Peyer's patch (tissue), 4 donors: ENCODE data around the gene MST1. TPM values are rescaled to one million over a fixed set of nuclear protein-coding genes. Genes with fewer than 3 reads are reported as not detected.
A peak's percentile ranks its signal among the peaks of the same experiment; 100 is the strongest.

Experiments
- DNase-seq, 3 donors: peaks; one replicate each; pipeline ENCODE4 v3.0.0-alpha.2; 2017 to 2019
- H3K27ac ChIP-seq, 4 donors: fragments of 200-600 bp; sonication (generic); one replicate each; pipeline ENCODE4 v1.5.1; 2016 to 2019
- H3K27me3 ChIP-seq, 2 donors: fragments of 200-600 bp; sonication (generic); one replicate each; pipeline ENCODE4 v1.5.1; 2019
- H3K36me3 ChIP-seq, 3 donors: fragments of 200-600 bp; sonication (generic); one replicate each; pipeline ENCODE4 v1.5.1; 2016 to 2019
- H3K4me1 ChIP-seq, 4 donors: fragments of 200-600 bp; sonication (generic); one replicate each; pipeline ENCODE4 v1.5.1; 2016 to 2019
- H3K4me3 ChIP-seq, 4 donors: fragments of 200-600 bp; sonication (generic); 1 replicate in 3 of 4; 2 replicates in 1 of 4; pipeline ENCODE4 v1.5.1; 2016 to 2019; ENCODE audit warnings: mild to moderate bottlenecking in 1 of 4
- H3K9me3 ChIP-seq, 4 donors: fragments of 200-600 bp; sonication (generic); one replicate each; pipeline ENCODE4 v1.5.1; 2016 to 2019; ENCODE audit warnings: mild to moderate bottlenecking in 1 of 4
- POLR2A ChIP-seq, 2 donors: fragments of 450-650 bp; IDR thresholded peaks; one replicate each; pipeline ENCODE4 v1.5.1; 2017; ENCODE audit warnings: antibody characterized with exemption in 2 of 2, mild to moderate bottlenecking in 2 of 2, moderate library complexity in 2 of 2
- total RNA-seq, 4 donors: library from RNA; depleted of rRNA; stranded (reverse); fragments of >200 nt; gene quantifications; one replicate each; pipeline ENCODE4 v1.1.0, GENCODE V29; 2016
- TF ChIP-seq, protein P1 (sequence below), 6 experiments: fragments of 450-650 bp in 4 of 6; fragments of 200-600 bp in 2 of 6; sonication (generic) in 1 of 6; IDR thresholded peaks; one replicate each; pipeline ENCODE4 v1.5.1; 2017 to 2019; ENCODE audit warnings: antibody characterized with exemption in 6 of 6, mild to moderate bottlenecking in 3 of 6, moderate library complexity in 1 of 6

The MST1 gene
- total RNA-seq, 4 donors from 2014 or later, result 52.0 to 156 (median 93.3) TPM

DNA sequence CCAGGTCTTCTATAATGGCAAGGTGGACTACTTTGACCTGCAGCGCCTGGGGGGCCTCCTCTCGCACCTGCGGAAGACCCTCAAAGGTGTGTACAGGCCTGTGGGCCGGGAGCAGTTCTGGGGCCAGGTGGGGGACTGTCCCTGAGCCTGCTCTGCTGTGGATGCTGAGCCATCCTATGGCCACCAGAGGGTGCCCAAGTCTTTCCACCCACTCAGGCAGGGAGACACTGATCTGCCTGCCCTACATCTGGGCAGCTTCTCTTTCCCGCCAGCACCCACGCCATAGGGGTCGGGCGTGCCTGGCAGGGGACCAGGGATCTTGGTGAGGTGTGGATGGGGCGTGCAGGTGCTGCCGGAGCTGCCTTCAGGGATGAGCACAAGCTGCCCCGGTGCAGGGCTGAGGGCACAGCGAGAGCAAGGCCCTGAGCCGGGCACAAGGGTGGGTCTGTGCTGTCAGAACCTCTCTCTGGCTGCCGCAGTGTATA lies 14.2 kb upstream of the MST1 start:
- H3K36me3 ChIP-seq, result peaks cover 0 to 78% (median 0%) of the 10 kb centered on the region in 3 donors
- DNase-seq, result peak; percentile 56 to 82 (median 70)
- no peaks in the 10 kb centered on the region for H3K9me3 ChIP-seq
- H3K4me1 ChIP-seq, result no peaks in the 10 kb centered on the region
- no peaks in the 10 kb centered on the region for H3K27me3 ChIP-seq
- H3K27ac ChIP-seq, result no peak overlapping the region
- H3K4me3 ChIP-seq, result no peak overlapping the region
- no peak for TF ChIP-seq POLR2A (IDR thresholded peaks at IDR 0.05)
- TF ChIP-seq, protein P1, sequence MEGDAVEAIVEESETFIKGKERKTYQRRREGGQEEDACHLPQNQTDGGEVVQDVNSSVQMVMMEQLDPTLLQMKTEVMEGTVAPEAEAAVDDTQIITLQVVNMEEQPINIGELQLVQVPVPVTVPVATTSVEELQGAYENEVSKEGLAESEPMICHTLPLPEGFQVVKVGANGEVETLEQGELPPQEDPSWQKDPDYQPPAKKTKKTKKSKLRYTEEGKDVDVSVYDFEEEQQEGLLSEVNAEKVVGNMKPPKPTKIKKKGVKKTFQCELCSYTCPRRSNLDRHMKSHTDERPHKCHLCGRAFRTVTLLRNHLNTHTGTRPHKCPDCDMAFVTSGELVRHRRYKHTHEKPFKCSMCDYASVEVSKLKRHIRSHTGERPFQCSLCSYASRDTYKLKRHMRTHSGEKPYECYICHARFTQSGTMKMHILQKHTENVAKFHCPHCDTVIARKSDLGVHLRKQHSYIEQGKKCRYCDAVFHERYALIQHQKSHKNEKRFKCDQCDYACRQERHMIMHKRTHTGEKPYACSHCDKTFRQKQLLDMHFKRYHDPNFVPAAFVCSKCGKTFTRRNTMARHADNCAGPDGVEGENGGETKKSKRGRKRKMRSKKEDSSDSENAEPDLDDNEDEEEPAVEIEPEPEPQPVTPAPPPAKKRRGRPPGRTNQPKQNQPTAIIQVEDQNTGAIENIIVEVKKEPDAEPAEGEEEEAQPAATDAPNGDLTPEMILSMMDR (IDR thresholded peaks at IDR 0.05), result peak; percentile 49 to 82 (median 78)

DNA sequence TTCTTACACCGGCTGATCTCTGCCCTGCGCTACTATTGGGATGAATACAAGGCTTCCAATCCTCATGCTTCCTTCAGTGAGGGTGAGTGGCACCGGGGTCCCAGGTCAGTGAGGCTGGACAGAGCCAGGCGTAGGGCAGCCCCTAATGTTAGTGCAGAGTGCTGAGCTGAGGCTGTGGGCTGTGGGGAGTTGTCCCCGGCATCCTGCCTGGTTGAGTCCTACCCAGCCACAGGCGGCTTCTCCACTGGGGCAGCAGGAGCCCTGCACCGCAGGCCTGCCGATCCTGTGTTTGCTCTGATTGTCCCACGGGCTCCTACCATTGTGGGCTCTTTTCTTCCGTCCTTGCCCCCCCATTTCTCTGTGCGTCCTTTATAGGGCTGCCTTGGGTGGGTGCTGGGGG lies 13.4 kb upstream of the MST1 start:
- Histone ChIP-seq H3K27ac (no peak overlapping the region), H3K36me3 (peaks cover 0 to 86% (median 0%) of the 10 kb centered on the region in 3 donors), H3K27me3 (no peaks in the 10 kb centered on the region), H3K4me1 (no peaks in the 10 kb centered on the region), H3K9me3 (no peaks in the 10 kb centered on the region), H3K4me3 (no peak overlapping the region)
- TF ChIP-seq, protein P1 (IDR thresholded peaks at IDR 0.05), result no peak
- TF ChIP-seq POLR2A (IDR thresholded peaks at IDR 0.05), result no peak
- no peak for DNase-seq

DNA sequence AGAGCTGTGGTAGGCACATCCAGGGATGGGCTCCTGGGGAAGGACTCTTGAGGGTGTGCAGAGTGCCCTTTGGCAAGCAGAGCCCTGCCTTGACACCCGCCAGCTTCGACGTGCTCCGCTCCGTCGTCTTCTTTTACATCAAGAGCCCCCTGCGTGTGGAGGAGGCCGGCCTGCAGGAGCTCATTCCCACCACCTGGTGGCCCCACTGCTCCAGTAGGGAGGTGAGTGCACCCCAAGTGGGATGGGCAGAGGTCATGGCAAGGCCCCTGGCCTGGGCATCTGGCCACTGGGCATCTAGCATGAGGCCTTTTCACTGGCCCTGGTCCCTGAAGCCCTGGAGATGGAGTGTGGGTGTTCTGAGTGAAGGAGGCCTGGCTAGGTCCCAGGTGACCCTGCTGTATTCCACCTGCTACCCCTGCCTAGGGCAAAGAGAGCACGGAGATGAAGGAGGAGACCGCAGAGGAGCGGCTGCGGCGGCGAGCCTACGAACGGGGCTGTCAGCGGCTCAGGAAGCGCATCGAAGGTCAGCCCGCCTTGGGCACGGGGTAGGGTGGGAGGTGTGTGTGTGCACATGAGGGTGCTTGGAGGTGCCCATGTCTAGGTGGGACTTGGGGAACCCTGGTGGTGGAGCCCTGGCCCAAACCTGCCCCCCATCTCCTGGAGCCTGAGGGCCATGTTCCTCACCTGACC lies 12.3 kb upstream of the MST1 start:
- Histone ChIP-seq H3K36me3 (peaks cover 0 to 86% (median 0%) of the 10 kb centered on the region in 3 donors), H3K4me3 (no peak overlapping the region), H3K4me1 (no peaks in the 10 kb centered on the region), H3K27ac (no peak overlapping the region), H3K9me3 (no peaks in the 10 kb centered on the region), H3K27me3 (no peaks in the 10 kb centered on the region)
- no peak for DNase-seq
- TF ChIP-seq, protein P1 (IDR thresholded peaks at IDR 0.05), result peak in 4 of 6 experiments; percentile 13 to 37 (median 26)
- no peak for TF ChIP-seq POLR2A (IDR thresholded peaks at IDR 0.05)

DNA sequence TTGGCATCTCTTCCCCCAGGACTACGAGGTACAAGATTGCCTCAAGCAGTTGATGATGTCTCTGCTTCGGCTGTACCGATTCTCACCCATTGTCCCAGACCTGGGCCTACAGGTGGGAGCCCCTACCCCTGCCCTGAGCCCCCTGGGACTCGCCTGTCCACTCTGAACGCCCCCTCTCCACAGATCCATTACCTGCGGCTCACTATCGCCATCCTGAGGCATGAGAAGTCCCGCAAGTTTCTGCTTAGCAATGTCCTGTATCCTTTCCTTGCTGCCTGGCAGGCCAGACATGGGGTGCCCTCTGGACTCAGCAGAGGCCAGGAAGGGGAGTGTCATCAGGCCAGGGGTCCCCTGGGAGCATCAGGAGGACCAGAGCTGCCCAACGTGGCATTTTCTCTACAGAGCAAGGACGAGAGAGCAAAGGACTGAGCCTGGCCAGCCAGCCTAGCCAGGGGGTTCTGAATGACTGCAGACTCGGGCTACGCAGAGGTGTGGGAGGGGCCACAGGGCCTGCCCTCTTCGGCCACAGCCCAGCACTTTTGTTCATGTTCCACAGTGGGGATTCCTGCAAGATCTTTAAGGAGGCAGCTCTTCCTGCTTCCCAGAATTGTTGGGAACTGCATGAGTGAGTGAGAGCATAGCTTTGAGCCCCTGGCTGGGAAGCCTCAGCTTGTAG lies 11.3 kb upstream of the MST1 start:
- no peak overlapping the region for H3K27ac ChIP-seq
- no peak for DNase-seq
- H3K9me3 ChIP-seq, result no peaks in the 10 kb centered on the region
- no peaks in the 10 kb centered on the region for H3K27me3 ChIP-seq
- no peaks in the 10 kb centered on the region for H3K4me1 ChIP-seq
- no peak overlapping the region for H3K4me3 ChIP-seq
- H3K36me3 ChIP-seq, result peaks cover 0 to 76% (median 0%) of the 10 kb centered on the region in 3 donors
- no peak for TF ChIP-seq POLR2A (IDR thresholded peaks at IDR 0.05)
- TF ChIP-seq, protein P1 (IDR thresholded peaks at IDR 0.05), result no peak

DNA sequence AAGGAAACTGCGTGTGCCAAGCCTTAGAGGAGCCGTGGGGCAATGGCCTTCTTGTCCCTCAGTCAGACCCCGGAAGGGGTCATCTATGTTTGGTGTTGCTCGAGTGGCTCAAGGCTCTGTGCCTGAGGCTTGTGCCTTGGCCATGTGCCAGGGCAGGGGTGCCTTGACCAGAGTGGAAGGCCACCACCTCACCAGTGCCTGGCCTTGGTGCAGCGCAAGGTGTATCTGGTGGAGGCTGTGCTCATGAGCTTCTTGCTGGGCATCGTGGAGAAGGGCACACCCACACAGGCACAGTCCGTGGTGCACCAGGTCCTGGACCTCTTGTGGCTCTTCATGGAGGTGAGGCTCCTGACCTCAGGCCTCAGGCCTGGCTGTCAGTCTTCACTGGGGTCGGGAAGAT lies 10.7 kb upstream of the MST1 start:
- Histone ChIP-seq H3K27ac (no peak overlapping the region), H3K4me1 (no peaks in the 10 kb centered on the region), H3K36me3 (peaks cover 0 to 70% (median 0%) of the 10 kb centered on the region in 3 donors), H3K4me3 (no peak overlapping the region), H3K9me3 (no peaks in the 10 kb centered on the region), H3K27me3 (no peaks in the 10 kb centered on the region)
- no peak for DNase-seq
- no peak for TF ChIP-seq POLR2A (IDR thresholded peaks at IDR 0.05)
- TF ChIP-seq, protein P1 (IDR thresholded peaks at IDR 0.05), result no peak
